Naive thymus-derived CD4-positive, alpha-beta T cell (primary cell): ENCODE measurements around the gene ANXA10. TPM values are rescaled to one million over a fixed set of nuclear protein-coding genes. Genes with fewer than 3 reads are reported as not detected.
"Not testable (repeated sequence)": the region's sequence is repeated elsewhere in the genome, so short reads cannot be mapped to it uniquely, and the experiment has no call there.

Source experiments
- ATAC-seq: fragments of 150-1000 bp; cut with Tn5 transposase; 2 replicates; pipeline ENCODE4 v1.10.0; 2021; ENCODE audit warnings: mild to moderate bottlenecking, moderate library complexity
- CTCF ChIA-PET: fragments of 350-600 bp; sonication (Branson Sonifier 250); formaldehyde crosslinking; loops from one replicate; lab custom pipeline; 2021; ENCODE audit warnings: antibody characterized with exemption; lab: Charles Lee
- POLR2A ChIA-PET: fragments of 350-600 bp; sonication (Branson Sonifier 250); formaldehyde crosslinking; loops from one replicate; lab custom pipeline; 2021; ENCODE audit warnings: antibody characterized with exemption, inconsistent platforms; lab: Charles Lee
- DNase-seq, 9 donors: peaks; one replicate each; pipeline versions ENCODE4 v3.0.0 to v3.0.0-alpha.2; 2020 to 2022; ENCODE audit warnings: mixed read lengths in 1 of 9
- H3K27ac ChIP-seq: one replicate; pipeline ENCODE4 v1.7.0; 2013; ENCODE audit warnings: mild to moderate bottlenecking, low read depth, low read length, moderate library complexity
- H3K27me3 ChIP-seq, 2 donors: one replicate each; pipeline ENCODE4 v1.7.0; 2013; ENCODE audit warnings: low read length in 2 of 2, mild to moderate bottlenecking in 2 of 2, moderate library complexity in 2 of 2; ENCODE audit not compliant: control insufficient read depth in 2 of 2, insufficient read depth in 2 of 2
- H3K36me3 ChIP-seq, 3 experiments: 1 replicate in 2 of 3; 2 replicates in 1 of 3; pipeline ENCODE4 v1.7.0; 2013; ENCODE audit warnings: low read length in 3 of 3, mild to moderate bottlenecking in 3 of 3, moderate library complexity in 1 of 3; ENCODE audit not compliant: insufficient read depth in 3 of 3, control insufficient read depth in 2 of 3
- H3K4me1 ChIP-seq, 2 donors: one replicate each; pipeline ENCODE4 v1.7.0; 2013; ENCODE audit warnings: low read length in 2 of 2, mild to moderate bottlenecking in 2 of 2, moderate library complexity in 1 of 2; ENCODE audit not compliant: control insufficient read depth in 2 of 2, insufficient read depth in 2 of 2
- H3K4me3 ChIP-seq: 2 replicates; pipeline ENCODE4 v1.7.0; 2013; ENCODE audit warnings: mild to moderate bottlenecking, low read length
- H3K9me3 ChIP-seq, 3 experiments: 1 replicate in 2 of 3; 2 replicates in 1 of 3; pipeline ENCODE4 v1.7.0; 2013; ENCODE audit warnings: low read length in 3 of 3; ENCODE audit not compliant: control insufficient read depth in 2 of 3
- H3K27ac Mint-ChIP-seq, 9 donors: one replicate each; pipeline ENCODE4 v1.8.0; 2020 to 2022; ENCODE audit warnings: mixed read lengths in 9 of 9, mild to moderate bottlenecking in 8 of 9, moderate library complexity in 5 of 9, inconsistent platforms in 2 of 9
- H3K27me3 Mint-ChIP-seq, 5 donors: one replicate each; pipeline ENCODE4 v1.8.0; 2021 to 2022; ENCODE audit warnings: mixed read lengths in 5 of 5, mild to moderate bottlenecking in 1 of 5
- H3K36me3 Mint-ChIP-seq, 5 donors: one replicate each; pipeline ENCODE4 v1.8.0; 2020 to 2022; ENCODE audit warnings: mixed read lengths in 5 of 5, mild to moderate bottlenecking in 3 of 5, inconsistent platforms in 1 of 5
- H3K4me1 Mint-ChIP-seq, 7 donors: one replicate each; pipeline ENCODE4 v1.8.0; 2020 to 2022; ENCODE audit warnings: mixed read lengths in 7 of 7, mild to moderate bottlenecking in 3 of 7, inconsistent platforms in 1 of 7
- H3K4me3 Mint-ChIP-seq, 10 donors: one replicate each; pipeline ENCODE4 v1.8.0; 2020 to 2022; ENCODE audit warnings: mild to moderate bottlenecking in 10 of 10, mixed read lengths in 10 of 10, moderate library complexity in 6 of 10, inconsistent platforms in 2 of 10
- H3K9me3 Mint-ChIP-seq, 11 donors: one replicate each; pipeline ENCODE4 v1.8.0; 2020 to 2022; ENCODE audit warnings: mixed read lengths in 11 of 11, mild to moderate bottlenecking in 4 of 11, inconsistent platforms in 1 of 11, moderate library complexity in 1 of 11
- intact Hi-C, 2 donors: fragments of 100-400 bp; cut with micrococcal nuclease; formaldehyde crosslinking; loops; one replicate each; pipeline ENCODE4 v1.15.1; 2023
- polyA plus RNA-seq, 2 donors: library from polyadenylated mRNA; unstranded; fragments of 300-500 nt; fragmentation: Illumina TruSeq; gene quantifications; one replicate each; pipeline ENCODE4 v1.2.3, GENCODE V29; 2021
- total RNA-seq, 6 experiments: library from RNA in 5 of 6; stranded (reverse) in 5 of 6; gene quantifications; 1 replicate in 5 of 6; 2 replicates in 1 of 6; pipeline ENCODE4 v1.2.3 and lab custom pipeline; 2021 to 2026

Gene ANXA10
- total and polyA plus RNA-seq, 7 experiments from 2014 or later: not detected

GRCh38 chr4:168213511-168213910 is 121.2 kb downstream of the ANXA10 start:
- H3K27me3 Mint-ChIP-seq, H3K9me3 ChIP-seq, CTCF ChIA-PET, H3K4me3 Mint-ChIP-seq, H3K4me3 ChIP-seq, DNase-seq, H3K27me3 ChIP-seq, H3K4me1 ChIP-seq, H3K27ac ChIP-seq, H3K4me1 Mint-ChIP-seq, POLR2A ChIA-PET, H3K27ac Mint-ChIP-seq, ATAC-seq, intact Hi-C loops: not testable (repeated sequence)
- H3K36me3 Mint-ChIP-seq: peaks cover 20 to 73% (median 66%) of the 10 kb centered on the region in 5 donors
- H3K9me3 Mint-ChIP-seq: peaks cover 0 to 50% (median 23%) of the 10 kb centered on the region in 11 donors
- H3K36me3 ChIP-seq: peaks cover 0 to 25% (median 5%) of the 10 kb centered on the region in 3 experiments

GRCh38 chr4:168218645-168219044 is 126.3 kb downstream of the ANXA10 start:
- Histone ChIP-seq H3K9me3 (no peaks in the 10 kb centered on the region), H3K27ac (no peak overlapping the region), H3K4me1 (no peaks in the 10 kb centered on the region), H3K4me3 (no peak overlapping the region), H3K36me3 (peaks cover 15 to 39% (median 15%) of the 10 kb centered on the region in 3 experiments), H3K27me3 (no peaks in the 10 kb centered on the region)
- H3K4me1 Mint-ChIP-seq: peaks cover 0 to 7% (median 0%) of the 10 kb centered on the region in 7 donors
- intact Hi-C loops: no loop called here
- ATAC-seq (no peak), DNase-seq (no peak)
- H3K27me3 Mint-ChIP-seq: no peaks in the 10 kb centered on the region
- H3K27ac Mint-ChIP-seq: peak overlapping the region in 1 of 9 donors; percentile 57
- H3K36me3 Mint-ChIP-seq: peaks cover 32 to 94% (median 90%) of the 10 kb centered on the region in 5 donors
- peaks cover 0 to 42% (median 18%) of the 10 kb centered on the region in 11 donors for H3K9me3 Mint-ChIP-seq
- ChIA-PET POLR2A (no interaction called here), CTCF (no interaction called here)
- no peak overlapping the region for H3K4me3 Mint-ChIP-seq

GRCh38 chr4:168220893-168221292 is 128.6 kb downstream of the ANXA10 start:
- no peaks in the 10 kb centered on the region for H3K9me3 ChIP-seq
- intact Hi-C loops: no loop called here
- no peak overlapping the region for H3K27ac ChIP-seq
- H3K36me3 ChIP-seq: peaks cover 15 to 42% (median 15%) of the 10 kb centered on the region in 3 experiments
- H3K27me3 Mint-ChIP-seq: no peaks in the 10 kb centered on the region
- no peak overlapping the region for H3K4me3 ChIP-seq
- H3K36me3 Mint-ChIP-seq: peaks cover 35 to 88% (median 78%) of the 10 kb centered on the region in 5 donors
- no peak overlapping the region for H3K4me3 Mint-ChIP-seq
- H3K27ac Mint-ChIP-seq: peak overlapping the region in 2 of 9 donors; percentile 6 to 21
- peaks cover 0 to 20% (median 5%) of the 10 kb centered on the region in 11 donors for H3K9me3 Mint-ChIP-seq
- H3K4me1 Mint-ChIP-seq: peaks cover 0 to 7% (median 0%) of the 10 kb centered on the region in 7 donors
- H3K27me3 ChIP-seq: no peaks in the 10 kb centered on the region
- ChIA-PET POLR2A (no interaction called here), CTCF (no interaction called here)
- no peaks in the 10 kb centered on the region for H3K4me1 ChIP-seq
- ATAC-seq (no peak), DNase-seq (no peak)

GRCh38 chr4:168221301-168221700 is 129.0 kb downstream of the ANXA10 start:
- no peak for ATAC-seq
- Histone ChIP-seq H3K9me3 (no peaks in the 10 kb centered on the region), H3K27me3 (no peaks in the 10 kb centered on the region), H3K27ac (no peak overlapping the region), H3K4me3 (no peak overlapping the region), H3K4me1 (no peaks in the 10 kb centered on the region), H3K36me3 (peaks cover 15 to 38% (median 15%) of the 10 kb centered on the region in 3 experiments)
- Mint-ChIP-seq H3K9me3 (peaks cover 0 to 16% (median 5%) of the 10 kb centered on the region in 11 donors), H3K4me3 (no peak overlapping the region), H3K4me1 (peaks cover 0 to 7% (median 0%) of the 10 kb centered on the region in 7 donors), H3K36me3 (peaks cover 35 to 84% (median 74%) of the 10 kb centered on the region in 5 donors), H3K27ac (peak overlapping the region in 3 of 9 donors; percentile 6 to 21 (median 21)), H3K27me3 (no peaks in the 10 kb centered on the region)
- intact Hi-C loops: no loop called here
- ChIA-PET POLR2A (no interaction called here), CTCF (no interaction called here)
- no peak for DNase-seq

Other genes with a start within 250 kb of the ANXA10 start
- gene DDX60, start 226.2 kb downstream of the ANXA10 start, total RNA-seq: 100 to 1,000 TPM in 1 of 5 experiments, 10 to 100 TPM in 4; 15.8 to 121 (median 29.0) TPM
- 10 to 100 TPM; 19.0 to 35.6 TPM for gene DDX60, start 226.2 kb downstream of the ANXA10 start, polyA plus RNA-seq